GM12801 (cell line): Measurements from ENCODE around the gene TMEM184A.

Source experiments
- CTCF ChIP-seq: IDR thresholded peaks from one replicate; pipeline ENCODE4 v1.5.1; 2011; ENCODE audit warnings: control low read depth; ENCODE audit not compliant: insufficient read length; ENCODE audit errors: extremely low read depth

TMEM184A gene

GRCh38 chr7:1588978-1589377 is 33.0 kb upstream of the TMEM184A start:
- TF ChIP-seq CTCF: no peak

GRCh38 chr7:1587738-1588137 is 31.7 kb upstream of the TMEM184A start:
- no peak for TF ChIP-seq CTCF

- no peak for TF ChIP-seq CTCF
These were observed 31.1 kb upstream of the TMEM184A start for GRCh38 chr7:1586827-1587705.

- TF ChIP-seq CTCF: no peak
These were observed 30.3 kb upstream of the TMEM184A start for GRCh38 chr7:1586126-1586826.

GRCh38 chr7:1585142-1585981 is 29.4 kb upstream of the TMEM184A start:
- no peak for TF ChIP-seq CTCF

- no peak for TF ChIP-seq CTCF
These were observed 28.7 kb upstream of the TMEM184A start for GRCh38 chr7:1584700-1585099.
